ENCODE data around the gene ZNF750. TPM values are rescaled to one million over a fixed set of nuclear protein-coding genes. Genes with fewer than 3 reads are reported as not detected.

Gene ZNF750
- polyA plus RNA-seq, 1 experiment: not detected

DNA sequence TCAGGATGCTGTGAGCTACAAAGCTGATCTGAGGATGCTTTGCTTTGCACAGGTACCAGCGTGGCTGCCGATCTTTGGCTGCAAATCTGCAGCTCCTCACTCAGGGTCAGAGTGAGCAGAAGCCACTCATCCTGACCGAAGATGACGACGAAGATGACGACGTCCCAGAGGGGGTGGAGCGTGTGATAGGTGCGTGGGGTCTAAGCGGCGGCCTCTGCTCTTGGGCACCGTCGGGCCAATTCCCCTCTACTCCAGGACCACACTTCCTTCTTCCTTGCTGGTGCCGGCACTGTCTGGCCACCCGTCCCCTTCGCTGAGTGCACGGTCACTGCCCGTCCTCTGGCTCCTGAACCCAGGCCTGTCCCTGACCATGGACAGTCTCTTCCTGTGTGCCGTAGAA is 34.0 kb downstream of the ZNF750 start:
- no peaks in the 10 kb centered on the region for H3K27me3 ChIP-seq (ENCODE audit: control insufficient read depth, insufficient read depth, low read length)
- CTCF ChIA-PET: no interaction called here
- H3K9me3 ChIP-seq (ENCODE audit: control insufficient read depth, insufficient read depth, low read length): peaks cover 13% of the 10 kb centered on the region
- DNase-seq (ENCODE audit: low read depth, low spot score): no peak
- TF ChIP-seq, protein P1, sequence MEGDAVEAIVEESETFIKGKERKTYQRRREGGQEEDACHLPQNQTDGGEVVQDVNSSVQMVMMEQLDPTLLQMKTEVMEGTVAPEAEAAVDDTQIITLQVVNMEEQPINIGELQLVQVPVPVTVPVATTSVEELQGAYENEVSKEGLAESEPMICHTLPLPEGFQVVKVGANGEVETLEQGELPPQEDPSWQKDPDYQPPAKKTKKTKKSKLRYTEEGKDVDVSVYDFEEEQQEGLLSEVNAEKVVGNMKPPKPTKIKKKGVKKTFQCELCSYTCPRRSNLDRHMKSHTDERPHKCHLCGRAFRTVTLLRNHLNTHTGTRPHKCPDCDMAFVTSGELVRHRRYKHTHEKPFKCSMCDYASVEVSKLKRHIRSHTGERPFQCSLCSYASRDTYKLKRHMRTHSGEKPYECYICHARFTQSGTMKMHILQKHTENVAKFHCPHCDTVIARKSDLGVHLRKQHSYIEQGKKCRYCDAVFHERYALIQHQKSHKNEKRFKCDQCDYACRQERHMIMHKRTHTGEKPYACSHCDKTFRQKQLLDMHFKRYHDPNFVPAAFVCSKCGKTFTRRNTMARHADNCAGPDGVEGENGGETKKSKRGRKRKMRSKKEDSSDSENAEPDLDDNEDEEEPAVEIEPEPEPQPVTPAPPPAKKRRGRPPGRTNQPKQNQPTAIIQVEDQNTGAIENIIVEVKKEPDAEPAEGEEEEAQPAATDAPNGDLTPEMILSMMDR (IDR thresholded peaks at IDR 0.05; ENCODE audit: low read depth, low read length): no peak
- no peak overlapping the region for H3K27ac ChIP-seq (ENCODE audit: low read depth, low read length)
- H3K4me3 ChIP-seq (ENCODE audit: low read depth, low read length): no peak overlapping the region
- POLR2A ChIA-PET: no interaction called here

DNA sequence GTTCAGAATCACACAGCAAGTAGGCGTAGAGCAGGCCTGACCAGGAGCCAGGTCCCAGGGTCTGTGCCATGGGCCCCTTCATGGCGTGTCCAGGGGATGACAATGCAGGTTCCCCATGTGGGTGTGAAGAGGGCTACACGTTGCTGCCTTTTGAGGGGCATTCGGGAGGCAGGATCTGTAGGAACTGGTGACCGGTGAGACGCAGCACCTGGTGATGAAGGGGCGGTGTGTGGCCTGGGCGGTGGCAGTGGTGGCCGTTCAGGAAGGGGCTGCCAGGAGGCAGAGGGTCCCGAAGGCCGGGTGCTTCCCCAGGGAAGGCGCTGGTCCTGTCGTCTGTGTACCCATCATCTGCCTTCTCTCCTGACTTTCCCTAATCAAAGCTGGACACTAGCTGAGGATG is 34.6 kb downstream of the ZNF750 start:
- Histone ChIP-seq H3K9me3 (ENCODE audit: control insufficient read depth, insufficient read depth, low read length) (peaks cover 16% of the 10 kb centered on the region), H3K27ac (ENCODE audit: low read depth, low read length) (peak overlapping the region; percentile 21), H3K4me3 (ENCODE audit: low read depth, low read length) (no peak overlapping the region), H3K27me3 (ENCODE audit: control insufficient read depth, insufficient read depth, low read length) (no peaks in the 10 kb centered on the region)
- DNase-seq (ENCODE audit: low read depth, low spot score): no peak
- ChIA-PET CTCF (no interaction called here), POLR2A (no interaction called here)
- TF ChIP-seq, protein P1 (IDR thresholded peaks at IDR 0.05; ENCODE audit: low read depth, low read length): no peak

DNA sequence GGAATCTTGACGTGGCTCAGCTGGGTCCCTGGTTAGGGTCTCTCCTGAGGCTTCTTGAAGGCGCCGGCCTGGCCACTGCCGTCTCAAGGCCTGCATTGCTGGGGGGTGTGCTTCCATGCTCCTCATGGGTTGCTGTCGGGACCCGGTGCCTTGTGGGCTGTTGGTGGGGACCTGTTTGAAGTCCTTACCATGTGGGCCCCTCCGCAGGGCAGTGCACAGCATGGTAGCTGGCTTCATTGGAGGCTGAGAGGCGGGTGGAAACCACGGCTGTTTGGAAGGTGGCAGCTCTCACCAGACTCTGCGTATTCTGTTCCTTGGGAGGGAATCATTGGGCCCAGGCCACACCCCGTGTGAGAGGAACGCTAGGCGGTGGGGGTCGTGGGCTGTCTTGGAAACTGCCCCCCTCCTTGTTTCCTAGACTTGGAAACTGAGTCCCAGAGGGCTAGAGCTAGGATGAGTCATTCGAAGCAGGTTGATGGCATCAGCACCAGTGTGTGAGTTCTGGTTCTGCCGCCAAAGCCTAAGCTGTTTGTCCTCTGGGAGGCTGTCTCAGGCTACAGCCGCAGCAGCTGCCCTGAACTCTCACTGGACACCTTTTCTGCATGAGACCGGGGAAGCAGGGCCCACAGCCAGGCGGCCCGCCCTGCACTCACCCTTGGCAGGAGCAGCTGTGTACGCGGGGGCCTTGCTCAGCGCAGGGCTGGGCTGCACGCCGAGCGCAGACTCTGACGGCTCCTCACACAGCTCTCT is 35.2 kb downstream of the ZNF750 start:
- Histone ChIP-seq H3K9me3 (ENCODE audit: control insufficient read depth, insufficient read depth, low read length) (peaks cover 19% of the 10 kb centered on the region), H3K27me3 (ENCODE audit: control insufficient read depth, insufficient read depth, low read length) (no peaks in the 10 kb centered on the region), H3K4me3 (ENCODE audit: low read depth, low read length) (no peak overlapping the region), H3K27ac (ENCODE audit: low read depth, low read length) (peak overlapping the region; percentile 39)
- DNase-seq (ENCODE audit: low read depth, low spot score): no peak
- ChIA-PET CTCF (no interaction called here), POLR2A (interaction anchor here (0.8 kb wide), 1 partner anchor 184 kb away, joined by 5 read pairs; no protein-coding TSS in a partner anchor)
- TF ChIP-seq, protein P1 (IDR thresholded peaks at IDR 0.05; ENCODE audit: low read depth, low read length): no peak

DNA sequence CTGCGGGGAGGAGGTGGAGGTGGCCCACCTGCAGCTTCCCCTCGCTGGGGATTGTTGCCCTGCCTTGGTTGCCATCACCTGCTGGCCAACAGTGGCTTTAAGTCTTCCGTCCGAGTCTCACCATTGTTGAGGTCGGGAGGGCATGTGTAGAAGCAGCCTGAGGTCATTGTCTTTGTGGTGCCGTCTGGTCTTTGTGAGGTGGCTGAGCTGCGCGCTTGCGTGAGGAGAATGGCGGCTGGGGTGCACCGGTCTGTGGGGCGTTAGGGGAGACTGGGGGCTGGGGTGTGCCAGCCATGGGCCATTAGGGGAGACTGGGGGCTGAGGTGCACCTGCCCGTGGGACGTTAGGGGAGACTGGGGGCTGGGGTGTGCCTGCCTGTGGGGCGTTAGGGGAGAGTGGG is 36.2 kb downstream of the ZNF750 start:
- H3K27me3 ChIP-seq (ENCODE audit: control insufficient read depth, insufficient read depth, low read length): no peaks in the 10 kb centered on the region
- TF ChIP-seq, protein P1 (IDR thresholded peaks at IDR 0.05; ENCODE audit: low read depth, low read length): no peak
- peaks cover 19% of the 10 kb centered on the region for H3K9me3 ChIP-seq (ENCODE audit: control insufficient read depth, insufficient read depth, low read length)
- CTCF ChIA-PET: no interaction called here
- no peak overlapping the region for H3K4me3 ChIP-seq (ENCODE audit: low read depth, low read length)
- no peak for DNase-seq (ENCODE audit: low read depth, low spot score)
- POLR2A ChIA-PET: no interaction called here
- no peak overlapping the region for H3K27ac ChIP-seq (ENCODE audit: low read depth, low read length)

DNA sequence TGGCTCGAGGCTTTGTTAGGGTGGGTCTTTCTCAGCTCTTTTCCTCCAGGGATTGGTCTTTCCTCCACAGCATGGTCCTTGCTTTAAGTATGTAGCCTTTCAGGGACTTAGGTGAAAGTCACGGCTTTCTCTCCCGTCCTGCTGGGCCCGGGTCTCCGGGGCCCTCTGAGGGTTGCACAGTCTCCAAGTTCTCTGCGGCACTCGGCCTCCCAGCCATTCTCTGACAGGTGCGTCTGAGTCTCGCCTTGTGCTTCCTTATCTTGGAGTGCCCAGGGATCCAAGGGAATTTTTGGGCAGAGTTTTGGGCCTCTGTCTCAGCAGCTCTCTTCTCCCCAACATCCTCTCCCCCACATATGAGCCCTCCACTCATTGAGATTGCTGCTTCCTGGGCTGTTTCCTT is 36.6 kb downstream of the ZNF750 start:
- Histone ChIP-seq H3K9me3 (ENCODE audit: control insufficient read depth, insufficient read depth, low read length) (peaks cover 19% of the 10 kb centered on the region), H3K27me3 (ENCODE audit: control insufficient read depth, insufficient read depth, low read length) (no peaks in the 10 kb centered on the region), H3K27ac (ENCODE audit: low read depth, low read length) (no peak overlapping the region), H3K4me3 (ENCODE audit: low read depth, low read length) (no peak overlapping the region)
- TF ChIP-seq, protein P1 (IDR thresholded peaks at IDR 0.05; ENCODE audit: low read depth, low read length): no peak
- ChIA-PET CTCF (no interaction called here), POLR2A (no interaction called here)
- DNase-seq (ENCODE audit: low read depth, low spot score): no peak

Measured in AG04450 (cell line).